ENCODE data around the gene LYZL4. TPM values are rescaled to one million over a fixed set of nuclear protein-coding genes. Genes with fewer than 3 reads are reported as not detected.

Gene LYZL4
- total RNA-seq, 2 experiments from 2014 or later, result not detected

DNA sequence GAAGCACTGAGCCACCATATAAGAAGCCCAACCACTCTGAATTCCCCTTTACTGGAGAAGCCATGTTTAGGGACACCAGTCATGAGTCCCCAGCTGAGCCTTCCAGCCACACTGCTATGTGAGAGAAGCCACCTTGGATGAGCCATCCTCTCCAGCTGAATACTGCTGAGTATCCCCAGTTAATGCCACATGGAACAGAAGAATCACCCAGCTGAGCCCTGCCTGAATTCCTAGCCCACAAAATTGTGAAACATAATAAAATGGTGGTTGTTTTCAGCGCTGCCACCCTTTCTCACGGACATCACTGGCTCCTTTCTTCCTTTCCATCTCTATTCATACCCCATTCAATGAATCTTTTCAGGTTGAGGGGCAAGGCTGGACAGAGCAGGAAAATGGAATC lies 22.1 kb upstream of the LYZL4 start:
- POLR2A ChIA-PET, result no interaction called here

GRCh38 chr3:42430781-42431532 lies 20.5 kb upstream of the LYZL4 start:
- TF ChIP-seq, protein P1, sequence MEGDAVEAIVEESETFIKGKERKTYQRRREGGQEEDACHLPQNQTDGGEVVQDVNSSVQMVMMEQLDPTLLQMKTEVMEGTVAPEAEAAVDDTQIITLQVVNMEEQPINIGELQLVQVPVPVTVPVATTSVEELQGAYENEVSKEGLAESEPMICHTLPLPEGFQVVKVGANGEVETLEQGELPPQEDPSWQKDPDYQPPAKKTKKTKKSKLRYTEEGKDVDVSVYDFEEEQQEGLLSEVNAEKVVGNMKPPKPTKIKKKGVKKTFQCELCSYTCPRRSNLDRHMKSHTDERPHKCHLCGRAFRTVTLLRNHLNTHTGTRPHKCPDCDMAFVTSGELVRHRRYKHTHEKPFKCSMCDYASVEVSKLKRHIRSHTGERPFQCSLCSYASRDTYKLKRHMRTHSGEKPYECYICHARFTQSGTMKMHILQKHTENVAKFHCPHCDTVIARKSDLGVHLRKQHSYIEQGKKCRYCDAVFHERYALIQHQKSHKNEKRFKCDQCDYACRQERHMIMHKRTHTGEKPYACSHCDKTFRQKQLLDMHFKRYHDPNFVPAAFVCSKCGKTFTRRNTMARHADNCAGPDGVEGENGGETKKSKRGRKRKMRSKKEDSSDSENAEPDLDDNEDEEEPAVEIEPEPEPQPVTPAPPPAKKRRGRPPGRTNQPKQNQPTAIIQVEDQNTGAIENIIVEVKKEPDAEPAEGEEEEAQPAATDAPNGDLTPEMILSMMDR (conservative IDR thresholded peaks at IDR 0.05; ENCODE audit: low read length), result no peak
- TF ChIP-seq EZH2phosphoT487 (IDR thresholded peaks at IDR 0.05; ENCODE audit: borderline replicate concordance, low read depth, low read length), result no peak
- Histone ChIP-seq H3K4me2 (ENCODE audit: low read length) (no peak overlapping the region), H3K9me2 (ENCODE audit: insufficient read depth, low read length) (no peaks in the 10 kb centered on the region), H3K27ac (ENCODE audit: low read depth, low read length, poor library complexity, severe bottlenecking) (no peak overlapping the region), H3K4me3 (ENCODE audit: low read depth, low read length, poor library complexity, severe bottlenecking) (no peak overlapping the region), H3K4me1 (ENCODE audit: insufficient read depth, low read length, poor library complexity, severe bottlenecking) (no peaks in the 10 kb centered on the region), H3K9me3 (ENCODE audit: low read length) (no peaks in the 10 kb centered on the region), H3K36me3 (ENCODE audit: insufficient read depth, low read length) (no peaks in the 10 kb centered on the region), H4K20me1 (ENCODE audit: insufficient read depth, low read length) (no peaks in the 10 kb centered on the region), H3K79me2 (ENCODE audit: insufficient read depth, low read depth, low read length) (no peaks in the 10 kb centered on the region), H2AFZ (ENCODE audit: low read length) (no peak overlapping the region)
- intact Hi-C loops (cut with micrococcal nuclease; ENCODE audit: unreplicated experiment), result no loop called here
- ChIA-PET POLR2A (no interaction called here), CTCF (ENCODE audit: unreplicated experiment) (no interaction called here)
- BruUV-seq (replicated peaks), result no TSS peak
- DNase-seq (ENCODE audit: low spot score), result no peak

More for the DNA sequence above, 22.1 kb upstream of the LYZL4 start:
- H3K9me2 ChIP-seq (ENCODE audit: insufficient read depth, low read length), result no peaks in the 10 kb centered on the region
- H3K79me2 ChIP-seq (ENCODE audit: insufficient read depth, low read depth, low read length), result no peaks in the 10 kb centered on the region
- H4K20me1 ChIP-seq (ENCODE audit: insufficient read depth, low read length), result no peaks in the 10 kb centered on the region
- H3K27ac ChIP-seq (ENCODE audit: low read depth, low read length, poor library complexity, severe bottlenecking), result no peak overlapping the region
- no peaks in the 10 kb centered on the region for H3K9me3 ChIP-seq (ENCODE audit: low read length)
- no peaks in the 10 kb centered on the region for H3K4me1 ChIP-seq (ENCODE audit: insufficient read depth, low read length, poor library complexity, severe bottlenecking)
- no peak overlapping the region for H2AFZ ChIP-seq (ENCODE audit: low read length)
- H3K4me2 ChIP-seq (ENCODE audit: low read length), result no peak overlapping the region
- no peak for TF ChIP-seq EZH2phosphoT487 (IDR thresholded peaks at IDR 0.05; ENCODE audit: borderline replicate concordance, low read depth, low read length)
- TF ChIP-seq, protein P1 (conservative IDR thresholded peaks at IDR 0.05; ENCODE audit: low read length), result no peak
- H3K36me3 ChIP-seq (ENCODE audit: insufficient read depth, low read length), result no peaks in the 10 kb centered on the region
- no peak overlapping the region for H3K4me3 ChIP-seq (ENCODE audit: low read depth, low read length, poor library complexity, severe bottlenecking)
- no peak for DNase-seq (ENCODE audit: low spot score)
- CTCF ChIA-PET (ENCODE audit: unreplicated experiment), result no interaction called here
- intact Hi-C loops (cut with micrococcal nuclease; ENCODE audit: unreplicated experiment), result no loop called here
- no TSS peak for BruUV-seq (replicated peaks)

DNA sequence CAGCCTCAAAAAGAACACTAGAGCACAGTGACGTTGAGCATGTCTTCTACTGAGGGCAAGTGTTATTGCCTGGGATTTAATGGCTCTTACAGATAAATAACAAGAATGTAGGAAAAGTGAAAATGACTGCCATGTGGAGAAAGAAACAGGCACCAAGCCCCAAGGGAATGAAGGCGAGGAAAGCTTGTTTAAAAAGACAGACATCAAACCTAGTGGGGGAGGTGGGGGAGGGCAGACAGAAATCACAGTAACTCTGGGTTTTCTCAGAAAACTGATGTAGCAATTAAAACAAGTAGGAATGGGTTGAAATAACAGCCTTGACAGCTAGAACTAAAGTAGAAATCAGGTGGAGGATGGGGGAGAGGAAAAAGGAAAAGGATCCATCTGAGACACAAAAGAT lies 18.4 kb upstream of the LYZL4 start:
- H2AFZ ChIP-seq (ENCODE audit: low read length), result no peak overlapping the region
- no peak overlapping the region for H3K4me3 ChIP-seq (ENCODE audit: low read depth, low read length, poor library complexity, severe bottlenecking)
- ChIA-PET CTCF (ENCODE audit: unreplicated experiment) (no interaction called here), POLR2A (interaction anchor here (1.1 kb wide), 1 partner anchor 17 kb away, joined by 4 read pairs; no protein-coding TSS in a partner anchor)
- no peak overlapping the region for H3K4me2 ChIP-seq (ENCODE audit: low read length)
- no peaks in the 10 kb centered on the region for H3K36me3 ChIP-seq (ENCODE audit: insufficient read depth, low read length)
- no peaks in the 10 kb centered on the region for H4K20me1 ChIP-seq (ENCODE audit: insufficient read depth, low read length)
- H3K9me3 ChIP-seq (ENCODE audit: low read length), result no peaks in the 10 kb centered on the region
- no peaks in the 10 kb centered on the region for H3K79me2 ChIP-seq (ENCODE audit: insufficient read depth, low read depth, low read length)
- TF ChIP-seq EZH2phosphoT487 (IDR thresholded peaks at IDR 0.05; ENCODE audit: borderline replicate concordance, low read depth, low read length), result no peak
- TF ChIP-seq, protein P1 (conservative IDR thresholded peaks at IDR 0.05; ENCODE audit: low read length), result no peak
- H3K4me1 ChIP-seq (ENCODE audit: insufficient read depth, low read length, poor library complexity, severe bottlenecking), result no peaks in the 10 kb centered on the region
- DNase-seq (ENCODE audit: low spot score), result no peak
- intact Hi-C loops (cut with micrococcal nuclease; ENCODE audit: unreplicated experiment), result no loop called here
- no TSS peak for BruUV-seq (replicated peaks)
- H3K9me2 ChIP-seq (ENCODE audit: insufficient read depth, low read length), result no peaks in the 10 kb centered on the region
- no peak overlapping the region for H3K27ac ChIP-seq (ENCODE audit: low read depth, low read length, poor library complexity, severe bottlenecking)
